NCI-H446 treated with DMSO at 0.1 percent for 48 hours (cell line): Measurements from ENCODE around the gene DEFB112.

Source experiments
- DNase-seq: peaks from one replicate; lab custom pipeline; 2025; lab: John Stamatoyannopoulos, UW

DEFB112 gene, protein sequence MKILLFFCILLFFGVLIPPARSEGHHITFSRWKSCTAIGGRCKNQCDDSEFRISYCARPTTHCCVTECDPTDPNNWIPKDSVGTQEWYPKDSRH

DNA sequence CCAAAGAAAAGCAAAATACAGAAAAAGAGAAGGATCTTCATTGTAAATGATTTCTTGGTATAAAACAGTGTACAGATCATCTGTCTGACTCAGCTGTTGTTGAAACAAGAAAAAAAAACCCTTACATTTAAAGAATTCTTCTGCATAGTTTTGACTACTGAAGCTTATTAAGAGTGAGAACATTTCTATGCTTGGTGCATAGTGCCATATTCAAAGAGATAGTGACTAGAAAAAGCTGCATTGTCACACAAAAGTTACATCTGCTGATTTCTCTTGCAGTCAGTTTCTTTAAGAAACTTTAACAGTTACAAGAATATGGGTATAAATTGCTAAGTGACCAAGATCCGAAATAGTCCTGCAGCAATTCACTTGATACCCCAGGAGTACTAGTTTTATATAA, at the start of gene DEFB112:
Gene DEFB112 (minus strand): TSS at position 101 of the 400 bp plus-strand sequence. CDS start 60 bp downstream, at position 41.
- DNase-seq = no peak

DNA sequence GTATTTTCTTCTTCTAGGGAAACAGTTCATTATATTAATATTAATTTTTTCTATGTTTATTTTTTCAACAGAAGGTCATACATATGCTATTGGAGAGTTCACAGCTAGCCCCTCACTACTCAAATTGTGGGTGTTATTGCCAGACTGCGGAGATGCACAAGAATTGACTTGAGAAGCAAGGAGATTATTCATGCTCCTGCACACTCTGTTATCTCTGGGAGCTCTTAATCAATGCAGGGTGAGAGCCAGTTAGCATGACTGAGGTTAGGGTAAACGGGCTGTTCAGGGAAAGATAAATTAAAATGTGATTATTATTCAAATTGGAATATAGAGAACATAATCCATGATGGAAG, 48.9 kb upstream of the DEFB112 start:
- DNase-seq = no peak

DNA sequence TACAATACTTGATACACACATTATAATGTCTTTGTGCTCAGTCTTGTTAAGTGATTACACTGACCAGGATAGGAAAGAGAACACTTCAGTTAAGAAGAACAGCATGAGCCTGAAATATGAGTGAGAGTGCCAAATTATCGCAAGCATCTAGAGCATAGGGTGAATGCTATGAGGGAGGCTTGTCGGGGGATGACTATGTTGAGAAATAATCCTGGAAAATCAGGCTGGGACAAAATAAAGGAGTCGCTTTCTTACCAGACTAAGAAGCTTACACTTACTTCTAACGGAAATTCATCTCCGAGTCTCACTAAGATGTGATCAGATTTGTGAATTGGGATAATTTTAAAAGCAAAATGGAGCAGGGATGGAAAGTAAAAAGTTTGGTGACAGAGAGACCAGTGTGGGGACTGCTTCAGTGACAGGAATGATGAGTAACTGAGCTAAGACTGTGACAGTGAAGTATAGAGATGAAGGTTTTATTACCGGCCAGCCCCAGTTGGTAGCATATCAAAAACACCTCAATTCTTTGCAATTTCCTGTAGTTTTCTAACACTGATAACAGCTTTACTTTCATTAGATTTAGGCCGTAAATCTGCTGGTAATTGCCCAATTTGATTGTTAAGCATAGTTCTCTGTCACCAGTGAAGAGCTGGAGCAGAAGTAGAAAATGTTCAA, 48.4 kb upstream of the DEFB112 start:
- DNase-seq = no peak

DNA sequence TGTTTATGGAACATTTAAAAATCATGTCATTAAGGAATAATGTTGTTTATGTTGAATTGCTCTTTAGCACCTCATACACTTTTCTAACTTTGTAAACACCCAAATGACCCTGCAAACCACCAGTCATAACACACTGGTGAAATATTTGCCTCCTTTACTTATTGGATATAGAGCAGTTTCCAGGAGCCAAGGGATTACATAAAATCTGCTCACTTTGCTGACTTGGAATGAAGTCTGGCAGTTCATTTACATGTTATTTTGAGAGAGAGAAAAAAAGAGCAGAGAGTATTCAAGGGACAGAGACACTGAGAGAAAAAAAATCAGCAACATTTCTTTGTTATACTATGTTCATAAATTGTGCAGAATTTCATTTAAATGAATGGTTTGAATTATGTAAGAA, 46.6 kb upstream of the DEFB112 start:
- DNase-seq = no peak

DNA sequence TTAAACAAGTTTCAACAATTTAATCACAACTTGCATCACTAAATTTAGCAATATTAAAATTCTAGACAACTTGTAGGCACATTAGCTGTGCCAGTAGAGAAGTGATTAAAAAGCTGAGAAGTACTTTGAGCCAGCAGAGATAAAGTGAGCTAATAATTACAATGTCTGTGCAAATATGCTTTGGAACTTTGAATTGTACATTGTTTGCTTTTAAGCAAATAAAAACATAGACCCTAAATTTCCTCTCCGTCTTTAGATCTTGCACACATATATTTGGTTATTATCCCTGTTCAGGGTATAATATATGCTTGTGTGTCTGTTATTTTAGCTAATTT, 44.2 kb upstream of the DEFB112 start:
- no peak for DNase-seq

DNA sequence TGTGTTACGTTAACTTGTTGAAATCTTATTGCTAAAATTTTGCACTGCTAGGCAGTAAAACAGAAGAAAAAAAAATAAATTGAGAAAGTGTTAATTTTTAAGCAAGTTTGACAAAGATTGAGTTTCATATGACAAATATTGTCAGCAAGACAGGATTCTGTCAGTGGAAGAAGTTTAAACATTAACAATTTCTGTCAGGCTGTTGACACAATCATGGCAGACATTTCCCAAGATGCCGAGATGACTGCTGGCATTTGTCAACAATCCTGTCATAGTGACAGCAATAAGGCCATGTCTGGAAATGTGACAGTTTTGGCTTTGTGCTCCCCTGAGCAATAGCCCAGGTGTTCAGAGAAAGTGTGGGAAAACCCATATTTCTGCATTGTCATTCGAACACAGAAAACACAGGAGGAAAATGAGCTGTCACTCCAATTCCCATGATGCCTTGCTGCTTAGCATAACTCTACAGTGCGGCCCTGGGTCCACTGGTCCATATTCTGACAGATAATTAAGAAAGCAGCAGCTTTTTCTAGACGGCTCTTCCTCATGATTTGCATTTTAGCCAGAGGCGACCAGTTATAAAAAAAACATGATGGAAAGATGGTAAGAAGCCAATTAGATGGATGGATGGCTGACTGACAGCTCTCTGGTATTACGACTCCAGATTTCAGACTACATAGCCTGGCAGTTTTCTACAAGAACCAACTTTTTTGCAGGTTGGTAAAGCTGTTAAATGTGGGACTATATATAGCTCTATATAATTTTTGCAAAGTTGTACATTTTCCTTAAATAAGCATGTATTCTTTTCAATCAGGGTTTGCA, 43.6 kb upstream of the DEFB112 start:
- DNase-seq = no peak

DNA sequence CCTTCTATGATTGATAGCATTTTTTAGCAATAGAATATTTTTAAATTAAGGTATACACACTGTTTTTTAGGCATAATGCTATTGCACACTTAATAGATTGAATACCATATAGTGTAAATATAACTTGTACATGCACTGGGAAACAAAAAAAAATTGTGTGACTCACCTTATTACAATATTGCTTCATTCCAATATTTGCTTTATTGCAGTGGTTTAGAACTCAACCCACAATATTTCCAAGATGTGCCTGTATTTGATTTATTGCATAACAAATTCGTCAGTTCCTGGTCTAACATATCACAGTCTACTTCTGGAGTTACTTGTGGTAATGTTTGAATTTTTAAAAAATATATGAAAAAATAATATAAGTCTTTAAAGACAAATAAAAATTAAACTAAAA, 41.9 kb upstream of the DEFB112 start:
- no peak for DNase-seq

DNA sequence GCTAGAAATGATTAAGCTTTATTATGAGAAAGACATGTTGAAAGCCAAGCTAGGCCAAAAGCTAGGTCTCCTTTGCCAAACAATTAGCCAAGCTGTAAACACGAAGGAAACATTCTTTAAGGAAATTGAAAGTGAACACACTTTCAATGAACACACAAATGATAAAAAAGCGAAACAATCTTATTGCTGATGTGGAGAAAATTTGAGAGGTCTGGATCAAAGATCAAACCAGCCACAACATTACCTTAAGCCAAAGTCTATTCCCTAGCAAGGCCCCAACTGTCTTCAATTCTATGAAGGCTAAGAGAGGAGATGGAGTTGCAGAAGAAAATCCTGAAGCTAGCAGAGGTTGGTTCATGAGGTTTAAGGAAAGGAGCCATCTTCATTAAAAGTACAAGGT, 40.2 kb upstream of the DEFB112 start:
- DNase-seq = no peak

DNA sequence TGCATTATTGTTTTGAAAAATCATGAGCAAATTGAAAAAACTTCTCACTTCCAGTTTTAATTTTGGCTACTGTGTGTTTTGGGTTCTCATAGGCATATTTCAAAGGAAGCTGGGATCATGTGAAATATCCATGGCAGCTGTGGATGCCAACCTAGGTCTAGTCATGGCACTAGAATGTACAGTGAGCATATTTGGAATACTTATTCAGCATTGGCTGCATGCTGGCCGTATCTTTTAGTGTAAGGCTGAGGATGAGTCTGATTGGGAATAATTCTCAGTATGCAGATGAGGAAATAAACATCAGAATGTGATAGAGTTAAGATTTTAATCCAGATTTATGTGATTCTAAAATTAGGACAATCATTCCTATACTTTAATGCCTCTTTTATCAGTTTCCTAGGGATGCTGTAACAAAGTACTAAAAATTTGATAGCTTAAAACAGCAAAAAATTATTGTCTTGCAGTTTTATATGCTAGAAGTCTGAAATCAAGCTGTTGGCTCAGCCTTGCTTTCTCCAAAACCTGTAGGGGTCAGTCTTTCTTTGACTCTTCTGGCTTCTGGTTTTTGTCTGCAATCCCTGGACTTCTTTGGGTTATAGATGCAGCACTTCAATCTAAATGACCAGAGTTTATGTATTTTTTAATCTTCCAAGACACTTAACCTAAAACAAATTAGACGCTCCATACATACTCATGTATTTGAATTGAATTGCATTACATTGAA, 37.7 kb upstream of the DEFB112 start:
- no peak for DNase-seq

DNA sequence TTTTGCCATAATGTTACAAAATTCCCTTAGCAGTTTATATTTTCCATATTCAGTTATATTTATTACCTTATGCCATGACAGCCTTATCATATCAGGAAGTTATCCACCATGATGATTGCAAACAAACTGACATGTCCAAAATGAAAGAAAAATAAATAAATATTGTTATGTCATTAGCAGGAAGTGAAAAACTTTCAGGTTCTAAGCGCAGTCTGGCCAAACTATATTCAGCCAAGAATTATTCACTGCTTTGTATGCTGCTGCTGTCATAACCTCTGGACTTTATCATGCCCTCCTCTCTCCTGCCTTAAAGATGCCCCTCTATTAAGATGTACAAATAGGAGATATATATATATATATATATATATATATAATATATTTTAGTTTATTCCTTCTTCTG, 27.7 kb upstream of the DEFB112 start:
- no peak for DNase-seq

DNA sequence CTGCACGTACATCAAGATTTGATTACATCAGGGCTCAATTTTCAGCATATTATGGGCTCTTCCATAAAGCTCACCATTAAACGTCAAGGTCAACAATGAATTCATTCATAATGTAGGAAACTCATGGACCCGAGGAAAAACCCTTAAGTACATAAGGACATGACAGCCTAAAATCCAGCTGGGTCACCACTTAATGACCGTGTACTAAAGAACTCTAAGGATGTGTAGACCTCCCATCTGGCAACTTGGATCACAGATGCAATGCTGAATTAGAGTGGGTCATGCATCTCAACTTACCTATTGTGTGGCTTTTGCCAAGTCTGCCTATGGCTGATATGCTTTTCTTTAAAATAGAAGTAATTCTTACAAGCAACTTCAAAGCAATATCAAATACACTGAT, 26.7 kb upstream of the DEFB112 start:
- no peak for DNase-seq

DNA sequence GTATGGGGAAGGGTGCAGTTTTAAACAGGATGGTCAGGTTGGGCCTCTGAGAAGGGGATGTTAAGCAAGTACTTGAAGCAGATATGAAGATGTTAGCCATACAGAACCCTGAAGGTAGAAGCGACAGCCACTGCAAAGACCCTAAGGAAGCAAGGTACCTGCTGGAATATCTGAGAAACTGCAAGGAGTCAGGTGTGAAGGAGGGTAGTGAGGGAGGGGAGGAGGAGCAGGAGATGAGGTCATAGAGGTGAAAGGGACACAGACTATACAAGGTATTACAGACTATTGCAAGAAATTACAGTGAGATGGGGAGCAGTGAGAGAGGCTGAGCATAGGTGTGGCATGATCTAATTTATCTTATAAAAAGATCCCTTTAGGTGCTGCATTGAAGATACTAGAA, 22.2 kb upstream of the DEFB112 start:
- no peak for DNase-seq

DNA sequence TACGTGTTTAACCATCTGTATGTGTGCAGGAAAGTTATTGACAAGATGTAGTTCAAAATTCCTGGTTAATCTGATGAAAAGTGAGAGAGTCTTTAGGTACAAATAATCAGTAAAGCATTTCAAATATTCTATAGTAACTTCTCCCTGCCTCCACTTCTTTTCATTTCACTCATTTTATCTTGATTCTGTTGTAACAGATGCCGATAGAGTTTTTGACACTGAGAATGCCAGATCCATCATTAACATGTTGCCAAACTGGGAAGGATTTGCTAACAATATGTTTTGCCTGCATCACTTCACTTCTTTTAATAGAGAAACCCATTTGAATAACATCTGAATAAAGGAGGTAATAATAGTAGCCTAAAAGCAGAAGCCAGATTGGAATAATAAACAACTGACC, 20.4 kb upstream of the DEFB112 start:
- no peak for DNase-seq

DNA sequence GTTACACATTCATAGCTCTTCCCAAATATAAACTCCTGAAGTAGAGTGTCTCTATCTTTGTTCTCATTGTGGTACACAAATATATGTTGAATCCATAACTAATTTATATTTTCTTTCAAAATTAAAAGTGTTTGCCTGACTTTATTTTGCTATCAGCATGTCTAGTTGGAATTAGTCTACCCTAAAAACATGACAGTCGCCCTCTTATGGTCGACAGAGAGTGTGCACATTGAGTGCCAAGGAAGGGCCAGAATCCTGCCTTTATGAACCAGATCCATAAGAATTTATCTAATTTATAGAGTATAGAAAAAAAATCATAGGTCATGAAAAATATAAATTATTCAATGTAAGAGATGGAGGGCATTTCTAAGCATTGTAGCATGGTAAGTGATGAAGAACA, 12.3 kb upstream of the DEFB112 start:
- DNase-seq = no peak

DNA sequence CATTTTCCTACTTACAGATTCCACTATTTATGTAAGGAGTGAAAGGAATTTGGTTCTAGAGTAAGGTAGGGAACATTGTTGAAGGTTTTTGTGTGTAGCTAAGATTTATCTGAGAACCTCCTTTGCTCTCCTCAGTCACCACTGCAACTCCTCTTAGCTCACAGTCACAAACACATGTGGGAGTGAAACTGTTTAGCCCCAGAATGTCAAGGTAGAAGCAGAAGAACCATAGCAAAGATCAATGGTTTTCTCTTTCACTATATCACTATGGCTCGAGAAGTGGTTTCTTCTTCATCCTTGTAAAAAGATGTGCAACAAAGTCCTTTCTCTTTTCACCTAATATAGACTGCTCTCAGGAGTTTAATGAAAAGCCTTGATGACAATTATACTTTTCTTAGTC, 6.5 kb upstream of the DEFB112 start:
- no peak for DNase-seq

DNA sequence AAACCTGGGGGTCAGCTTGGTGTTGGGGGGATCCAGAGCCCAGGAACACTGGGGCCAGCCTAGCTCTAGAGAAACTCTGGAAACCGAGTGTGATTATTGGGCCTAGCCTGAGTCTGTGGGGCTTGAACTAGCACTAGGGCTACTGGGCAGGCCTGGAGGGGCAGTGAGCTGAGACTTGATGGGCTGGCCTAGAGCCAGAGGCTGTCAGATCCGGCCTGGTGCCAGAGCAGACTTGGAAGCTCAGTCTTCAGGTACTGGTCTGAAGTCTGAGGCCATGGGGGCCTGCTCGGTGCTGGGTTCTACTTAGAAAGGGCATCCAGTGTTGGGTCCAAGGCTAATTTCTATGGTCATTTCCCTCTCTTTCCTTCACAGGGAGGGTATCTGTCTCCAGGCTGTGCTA, 2.7 kb downstream of the DEFB112 start:
- no peak for DNase-seq

DNA sequence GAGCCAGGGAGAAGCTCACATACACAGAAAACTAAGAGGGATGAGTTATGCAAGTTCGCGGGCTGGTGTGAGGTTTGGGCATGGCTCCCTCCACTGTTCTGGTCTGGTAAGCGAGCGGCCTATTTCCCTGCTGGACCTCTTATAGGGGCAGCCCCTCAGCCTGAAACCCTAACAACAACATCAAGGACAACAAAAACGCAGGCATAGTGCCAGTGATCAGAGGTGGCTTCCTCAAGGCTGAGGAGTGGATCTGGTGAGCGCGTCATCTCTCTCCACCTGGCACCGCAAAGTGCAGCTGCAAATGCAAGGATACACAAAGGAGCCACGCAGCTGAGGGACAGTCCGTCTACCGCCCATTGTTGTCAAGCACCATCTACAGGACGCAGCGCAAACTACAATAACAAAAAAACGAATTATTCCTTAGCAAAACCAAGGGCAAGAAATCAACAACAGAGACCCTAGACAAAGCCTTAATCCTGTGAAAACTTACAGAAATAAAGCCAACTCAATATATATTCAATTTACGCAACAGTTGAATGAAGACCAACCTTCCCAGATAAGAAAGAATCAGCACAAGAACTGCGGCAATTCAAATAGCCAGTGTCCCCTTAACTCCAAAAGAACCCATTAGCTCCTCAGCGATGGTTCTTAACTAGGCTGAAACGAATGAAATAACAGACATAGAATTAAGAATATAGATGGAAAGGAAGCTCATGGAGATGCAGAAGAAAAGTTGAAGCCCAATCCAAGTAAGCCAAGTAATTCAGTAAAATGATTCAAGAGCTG, 18.8 kb downstream of the DEFB112 start:
- DNase-seq = no peak

DNA sequence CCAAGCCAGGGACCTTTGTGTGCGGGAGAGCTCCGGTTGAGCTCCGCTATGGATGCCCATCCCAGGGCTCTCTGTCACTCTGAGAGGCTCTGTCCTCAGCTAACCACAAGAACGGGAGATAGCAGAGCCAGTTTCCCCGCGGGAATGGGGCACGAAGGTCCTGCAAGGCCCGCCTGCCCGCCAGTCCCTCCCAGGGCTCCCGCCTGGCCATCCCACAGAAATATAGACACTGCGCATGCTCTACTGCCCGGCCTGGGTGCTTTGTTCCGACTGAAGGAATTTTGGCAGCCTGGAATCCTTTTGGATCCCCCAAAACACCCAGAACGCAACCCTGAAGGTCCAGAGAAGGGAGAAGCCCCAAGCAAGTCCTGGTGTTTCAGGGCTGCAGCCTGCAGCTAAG, 19.4 kb downstream of the DEFB112 start:
- DNase-seq = no peak

DNA sequence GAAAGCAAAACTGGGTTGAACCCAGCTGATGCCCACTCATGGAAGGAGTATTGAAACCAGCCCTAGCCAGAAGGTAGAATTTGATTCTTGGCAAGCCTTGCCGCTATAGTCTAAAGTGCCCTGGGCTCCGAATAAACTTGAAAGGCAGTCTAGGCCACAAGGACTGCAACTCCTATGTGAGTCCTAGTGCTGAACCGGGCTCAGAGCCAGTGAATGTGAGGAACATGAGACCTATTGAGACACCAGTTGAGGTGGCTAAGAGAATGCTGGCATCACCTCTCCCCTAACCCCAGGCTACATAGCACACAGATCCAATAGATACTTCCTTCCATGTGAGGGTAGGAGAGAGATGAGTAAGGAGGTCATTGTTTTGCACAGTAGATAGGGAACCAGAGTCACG, 24.5 kb downstream of the DEFB112 start:
- DNase-seq = no peak

DNA sequence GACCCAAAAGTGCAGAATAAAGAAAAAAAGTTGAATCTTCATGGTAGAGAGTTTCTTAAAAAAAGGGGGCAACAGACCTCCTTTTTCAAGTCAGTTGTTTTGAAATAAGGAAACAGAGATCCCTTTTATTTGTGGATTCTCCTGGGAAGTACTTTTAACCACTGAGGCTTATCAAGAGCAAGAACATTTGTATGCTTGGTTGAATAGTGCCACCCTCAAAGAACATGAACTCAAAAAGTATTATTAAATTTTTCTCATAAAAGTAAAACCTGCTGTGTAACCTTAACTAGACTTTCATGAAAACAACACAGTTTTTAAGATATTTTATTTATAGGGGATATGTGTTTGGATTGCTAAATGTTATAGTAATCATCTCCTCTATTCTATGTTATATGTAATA, 27.8 kb downstream of the DEFB112 start, which contains the start of gene DEFB110:
Gene DEFB110 (minus strand): TSS at position 101 of the 400 bp plus-strand sequence. CDS start 59 bp downstream, at position 42.
- no peak for DNase-seq

DNA sequence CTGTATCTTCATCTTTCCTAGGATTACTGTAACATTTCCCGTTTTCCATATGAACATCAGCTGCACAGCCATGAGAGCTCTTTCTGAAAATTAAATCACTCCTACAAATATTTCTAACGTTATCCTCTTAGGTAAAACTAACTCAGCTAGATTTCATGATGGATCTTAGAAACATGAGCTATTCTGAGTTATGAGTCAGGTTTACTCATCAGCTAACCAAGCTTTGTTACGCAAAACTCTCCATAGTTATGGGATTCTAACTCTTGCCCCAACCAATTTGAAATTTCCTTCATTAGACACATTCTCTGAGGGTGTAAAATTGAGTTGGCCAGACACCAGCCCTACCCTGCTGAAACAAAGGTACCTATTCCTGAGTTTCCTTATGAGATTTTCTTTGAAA, 41.9 kb downstream of the DEFB112 start:
- no peak for DNase-seq

DNA sequence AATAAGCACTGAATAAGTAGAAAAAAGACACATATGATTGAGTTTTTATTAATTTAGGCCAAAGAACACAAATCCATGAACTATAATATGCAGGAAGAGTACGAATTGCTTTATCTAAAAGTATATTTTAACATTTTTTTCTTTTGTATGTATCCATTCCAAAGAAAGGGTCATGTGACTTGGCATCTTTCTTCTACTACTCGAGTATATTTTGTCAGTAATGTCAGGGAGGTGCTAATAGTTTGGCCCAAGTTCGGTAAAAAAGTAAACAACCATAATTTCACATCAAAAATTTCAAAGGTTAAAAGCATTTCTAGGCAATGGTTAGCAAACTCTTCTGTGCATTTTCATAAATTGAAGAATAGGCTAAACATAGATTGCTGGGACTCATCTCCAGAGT, 46.6 kb downstream of the DEFB112 start:
- no peak for DNase-seq
